Activated CD4-positive, alpha-beta T cell treated with anti-CD3 and anti-CD28 coated beads for 36 hours (primary cell): ENCODE results near the gene LSAMP. TPM values are rescaled to one million over a fixed set of nuclear protein-coding genes. Genes with fewer than 3 reads are reported as not detected.

Experiments used
- ATAC-seq: fragments of 200-7000 bp; cut with Tn5 transposase; one replicate; pipeline ENCODE4 v1.10.0; 2021; ENCODE audit warnings: mild to moderate bottlenecking, moderate library complexity
- CTCF ChIA-PET: fragments of 350-600 bp; sonication (Branson Sonifier 250); formaldehyde crosslinking; loops from one replicate; lab custom pipeline; 2021; ENCODE audit warnings: antibody characterized with exemption; lab: Charles Lee
- POLR2A ChIA-PET: fragments of 350-600 bp; sonication (Branson Sonifier 250); formaldehyde crosslinking; loops from one replicate; lab custom pipeline; 2021; ENCODE audit warnings: antibody characterized with exemption, inconsistent platforms; lab: Charles Lee
- DNase-seq: peaks from one replicate; pipeline ENCODE4 v3.0.0-alpha.2; 2020
- H3K27ac Mint-ChIP-seq: one replicate; pipeline ENCODE4 v1.8.0; 2021; ENCODE audit warnings: mixed read lengths
- H3K27me3 Mint-ChIP-seq: one replicate; pipeline ENCODE4 v1.8.0; 2021; ENCODE audit warnings: mixed read lengths
- H3K36me3 Mint-ChIP-seq: one replicate; pipeline ENCODE4 v1.8.0; 2021; ENCODE audit warnings: low read depth, mixed read lengths
- H3K4me1 Mint-ChIP-seq: one replicate; pipeline ENCODE4 v1.8.0; 2021; ENCODE audit warnings: mixed read lengths
- H3K4me3 Mint-ChIP-seq: one replicate; pipeline ENCODE4 v1.8.0; 2021; ENCODE audit warnings: mild to moderate bottlenecking, moderate library complexity, mixed read lengths
- H3K9me3 Mint-ChIP-seq: one replicate; pipeline ENCODE4 v1.8.0; 2021; ENCODE audit warnings: low read depth, mixed read lengths
- intact Hi-C, 2 experiments: fragments of 100-400 bp; cut with DNase I in 1 of 2; cut with micrococcal nuclease in 1 of 2; formaldehyde crosslinking; loops; one replicate each; pipeline versions ENCODE4 v1.14.2 to v1.15.1; 2022 to 2024; cut with DNase I, micrococcal nuclease
- total RNA-seq, 2 experiments: library from RNA; stranded (reverse); gene quantifications; one replicate each; pipeline ENCODE4 v1.2.3, GENCODE V29; 2021

The LSAMP gene
- total RNA-seq, 2 experiments from 2014 or later, result not detected

DNA sequence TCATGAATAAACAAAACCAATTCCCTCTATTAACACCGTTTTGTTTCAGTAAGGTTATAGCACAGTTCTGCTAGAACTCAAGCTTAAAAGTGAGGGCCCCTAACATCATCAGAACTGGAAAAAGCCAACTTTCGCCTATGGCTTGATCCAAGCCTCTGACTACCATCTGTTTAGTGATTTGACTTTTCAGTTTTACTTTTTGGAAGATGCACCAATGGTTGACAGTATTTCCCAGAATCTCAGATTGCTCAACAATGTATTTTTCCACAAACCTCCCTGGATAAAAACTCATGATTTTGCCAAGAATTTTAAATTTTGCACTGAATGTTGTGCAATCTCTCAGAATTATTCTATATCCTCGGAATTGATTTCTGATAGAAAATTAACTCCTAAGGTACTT lies 190.7 kb downstream of the LSAMP start:
- Mint-ChIP-seq H3K36me3 (no peaks in the 10 kb centered on the region), H3K9me3 (no peaks in the 10 kb centered on the region), H3K4me1 (no peaks in the 10 kb centered on the region), H3K4me3 (no peak overlapping the region), H3K27me3 (no peaks in the 10 kb centered on the region), H3K27ac (no peak overlapping the region)
- ChIA-PET POLR2A (no interaction called here), CTCF (no interaction called here)
- intact Hi-C loops, result no loop called here
- DNase-seq, result no peak
- no peak for ATAC-seq

DNA sequence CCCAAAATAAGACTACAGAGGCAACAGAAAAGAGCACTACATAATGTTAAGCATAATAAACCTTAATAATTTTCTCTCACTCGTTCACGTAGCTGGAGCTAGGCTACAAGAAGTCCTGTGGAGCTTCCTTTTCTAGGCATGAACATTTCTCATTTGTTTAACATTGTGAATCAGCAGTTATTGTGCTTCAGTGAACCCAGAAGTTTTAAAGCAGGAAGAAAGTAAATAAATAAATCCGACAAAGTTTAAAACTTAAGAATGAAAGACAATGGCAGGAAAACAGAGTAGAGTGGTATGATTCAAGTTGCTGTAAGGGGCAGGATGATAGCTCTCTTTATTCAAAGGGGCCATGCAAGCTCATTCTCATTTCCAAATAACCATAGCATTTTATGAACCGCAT lies 191.8 kb downstream of the LSAMP start:
- ATAC-seq, result no peak
- ChIA-PET POLR2A (no interaction called here), CTCF (no interaction called here)
- DNase-seq, result no peak
- Mint-ChIP-seq H3K27me3 (no peaks in the 10 kb centered on the region), H3K4me1 (no peaks in the 10 kb centered on the region), H3K36me3 (no peaks in the 10 kb centered on the region), H3K4me3 (no peak overlapping the region), H3K27ac (no peak overlapping the region), H3K9me3 (no peaks in the 10 kb centered on the region)
- intact Hi-C loops, result no loop called here

DNA sequence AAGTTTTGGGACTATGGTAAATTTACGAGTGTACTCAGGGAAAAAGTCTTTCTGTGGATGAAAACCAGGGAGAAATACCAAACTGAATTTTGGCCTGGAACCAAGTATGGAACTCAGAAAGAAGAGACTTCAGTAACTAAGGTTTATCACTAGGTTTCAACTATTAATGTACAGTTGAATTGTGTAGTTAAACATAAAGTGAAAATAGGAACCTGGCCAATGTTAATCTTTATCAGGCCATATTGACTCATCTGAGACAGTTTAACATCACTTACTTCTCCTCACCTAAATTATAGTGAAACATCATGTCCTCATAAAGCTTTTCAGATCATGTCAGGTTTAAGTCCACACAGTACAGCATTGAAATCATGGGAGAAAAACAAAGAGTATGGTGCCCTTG lies 197.7 kb downstream of the LSAMP start:
- no peaks in the 10 kb centered on the region for H3K4me1 Mint-ChIP-seq
- intact Hi-C loops, result no loop called here
- DNase-seq (no peak), ATAC-seq (no peak)
- ChIA-PET POLR2A (no interaction called here), CTCF (interaction anchor here (1.1 kb wide), 1 partner anchor 93 kb away, joined by 4 read pairs; no protein-coding TSS in a partner anchor)
- no peaks in the 10 kb centered on the region for H3K9me3 Mint-ChIP-seq
- no peaks in the 10 kb centered on the region for H3K36me3 Mint-ChIP-seq
- H3K4me3 Mint-ChIP-seq, result no peak overlapping the region
- no peaks in the 10 kb centered on the region for H3K27me3 Mint-ChIP-seq
- no peak overlapping the region for H3K27ac Mint-ChIP-seq

DNA sequence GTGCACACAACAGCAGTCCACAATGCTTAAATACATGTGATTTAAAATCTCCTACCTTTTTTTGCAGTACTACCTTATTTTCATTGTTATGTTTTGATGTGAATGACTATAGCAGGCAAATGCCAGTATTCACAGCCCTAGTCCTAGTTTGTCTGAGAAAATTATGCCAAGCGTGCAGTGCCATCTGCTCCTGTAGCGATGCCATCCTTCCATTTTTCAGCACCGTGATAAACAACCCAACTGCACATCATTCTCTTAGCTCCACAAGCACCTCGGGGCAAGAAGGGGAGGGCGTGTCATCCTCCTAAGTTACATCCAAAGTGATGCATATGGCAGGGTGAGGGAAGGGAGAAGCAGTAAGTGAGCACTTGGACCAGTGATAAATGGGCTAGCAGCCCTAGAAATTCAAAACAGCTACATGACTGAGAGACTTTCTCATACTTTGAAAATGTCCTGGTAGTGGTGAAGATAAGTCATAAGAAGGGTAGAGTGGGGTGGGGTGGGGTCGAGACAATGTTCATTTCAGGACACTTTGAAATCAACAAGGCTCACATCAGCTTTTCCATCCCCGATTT lies 198.8 kb downstream of the LSAMP start:
- CTCF ChIA-PET, result interaction anchor here (0.6 kb wide), 1 partner anchor 16 kb away, joined by 3 read pairs; no protein-coding TSS in a partner anchor
- H3K9me3 Mint-ChIP-seq, result peaks cover 1% of the 10 kb centered on the region
- no peaks in the 10 kb centered on the region for H3K4me1 Mint-ChIP-seq

DNA sequence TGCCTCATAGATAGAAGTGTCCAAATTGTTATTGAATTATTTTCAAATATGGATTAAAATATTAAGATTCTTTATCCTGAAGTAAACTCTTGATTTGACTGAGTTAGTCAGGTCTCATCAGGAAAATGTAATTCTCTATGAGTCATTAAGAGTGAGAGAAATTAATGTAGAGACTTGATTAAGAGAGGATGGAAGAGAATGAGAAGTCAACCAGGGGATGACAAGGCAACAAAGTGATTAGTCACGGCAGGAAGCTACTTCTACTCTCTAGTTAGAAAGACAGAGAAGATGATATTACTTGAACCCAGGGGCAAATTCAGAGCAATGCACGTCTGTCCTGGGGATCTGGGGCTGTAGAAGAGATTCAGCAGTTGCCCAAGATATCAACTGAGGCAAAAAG lies 202.5 kb downstream of the LSAMP start:
- H3K4me1 Mint-ChIP-seq, result no peaks in the 10 kb centered on the region
- DNase-seq (no peak), ATAC-seq (no peak)
- intact Hi-C loops, result no loop called here
- peaks cover 3% of the 10 kb centered on the region for H3K9me3 Mint-ChIP-seq
- H3K27ac Mint-ChIP-seq, result no peak overlapping the region
- no peak overlapping the region for H3K4me3 Mint-ChIP-seq
- no peaks in the 10 kb centered on the region for H3K27me3 Mint-ChIP-seq
- ChIA-PET POLR2A (no interaction called here), CTCF (no interaction called here)
- no peaks in the 10 kb centered on the region for H3K36me3 Mint-ChIP-seq

More for the DNA sequence above, 198.8 kb downstream of the LSAMP start:
- Mint-ChIP-seq H3K4me3 (no peak overlapping the region), H3K27ac (no peak overlapping the region), H3K27me3 (no peaks in the 10 kb centered on the region), H3K36me3 (no peaks in the 10 kb centered on the region)
- intact Hi-C loops, result no loop called here
- DNase-seq (no peak), ATAC-seq (no peak)
- POLR2A ChIA-PET, result no interaction called here

DNA sequence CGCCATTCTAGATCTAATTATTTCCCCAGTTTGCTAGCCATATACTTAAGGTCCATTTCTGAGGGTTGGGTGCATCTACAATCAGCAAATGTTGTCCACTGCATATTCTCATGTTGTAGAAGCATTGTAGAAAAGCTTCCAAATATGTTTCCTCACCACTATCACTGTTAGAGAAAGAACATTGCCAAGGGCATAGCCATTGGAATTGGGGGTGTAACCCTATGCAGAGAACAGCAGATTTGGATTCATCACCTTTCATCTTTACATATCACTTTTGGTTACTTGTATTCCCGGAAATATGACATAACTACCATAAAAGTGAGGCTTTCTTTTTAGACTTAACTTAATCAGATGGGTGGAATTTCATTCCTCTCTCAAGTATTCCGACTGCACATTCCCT lies 203.6 kb downstream of the LSAMP start:
- Mint-ChIP-seq H3K27me3 (no peaks in the 10 kb centered on the region), H3K27ac (no peak overlapping the region), H3K4me1 (no peaks in the 10 kb centered on the region), H3K9me3 (peaks cover 3% of the 10 kb centered on the region), H3K4me3 (no peak overlapping the region), H3K36me3 (no peaks in the 10 kb centered on the region)
- intact Hi-C loops, result no loop called here
- CTCF ChIA-PET, result no interaction called here
- ATAC-seq (no peak), DNase-seq (no peak)
- POLR2A ChIA-PET, result no interaction called here

DNA sequence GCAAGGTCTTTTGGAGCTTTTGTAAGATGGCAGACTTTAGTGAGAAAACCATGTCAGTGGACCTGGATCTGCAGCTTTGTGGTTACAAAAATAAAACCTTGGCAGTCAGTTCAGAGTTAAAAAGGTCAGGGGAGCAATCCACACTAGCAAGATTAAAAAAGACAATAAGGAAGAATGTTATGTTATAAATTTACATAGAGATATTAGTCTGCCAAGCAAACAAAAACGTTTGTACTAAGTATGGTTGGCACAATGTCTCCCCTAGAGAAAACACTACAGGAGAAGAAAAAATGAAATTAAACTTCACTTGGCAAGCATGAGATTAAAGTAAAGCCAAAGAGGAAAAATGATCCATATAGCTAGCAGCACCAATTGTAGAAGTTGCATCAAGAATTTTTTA lies 205.0 kb downstream of the LSAMP start:
- Mint-ChIP-seq H3K4me1 (no peaks in the 10 kb centered on the region), H3K9me3 (peaks cover 3% of the 10 kb centered on the region), H3K4me3 (no peak overlapping the region), H3K27ac (no peak overlapping the region), H3K36me3 (no peaks in the 10 kb centered on the region), H3K27me3 (no peaks in the 10 kb centered on the region)
- ChIA-PET CTCF (no interaction called here), POLR2A (no interaction called here)
- DNase-seq, result no peak
- ATAC-seq, result no peak
- intact Hi-C loops, result no loop called here

DNA sequence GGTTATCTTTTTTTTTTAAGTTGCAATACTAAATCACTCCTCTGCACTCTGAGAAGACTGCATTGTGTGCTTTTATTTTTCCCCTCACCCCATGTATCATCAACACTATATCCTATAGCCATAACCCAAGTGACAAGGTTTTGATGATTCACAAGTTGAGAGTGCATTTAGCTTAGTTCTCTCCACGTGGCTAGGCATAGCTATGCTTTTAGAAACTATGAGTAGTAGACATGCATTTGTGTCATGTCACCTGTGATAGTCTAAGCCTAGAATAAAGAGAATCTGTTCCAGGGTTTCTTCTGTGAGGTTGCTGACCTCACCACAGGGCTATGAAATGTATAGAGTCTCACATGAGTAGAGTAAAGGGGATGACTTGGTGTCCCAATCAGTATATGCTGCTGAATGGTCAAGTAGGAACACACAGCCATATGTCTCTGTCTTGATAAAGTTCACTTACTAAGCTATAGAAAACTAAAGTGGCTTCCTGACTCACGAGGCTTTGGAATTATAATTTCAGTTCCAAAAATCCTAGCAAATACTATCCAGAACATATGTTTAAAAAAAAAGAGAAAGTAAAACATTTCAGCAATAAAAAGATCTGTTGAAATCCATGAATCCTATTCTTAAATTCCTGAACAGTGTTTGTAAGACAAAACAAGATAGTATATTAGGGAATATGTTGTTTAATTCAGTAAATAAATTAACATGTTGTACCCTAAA lies 206.3 kb downstream of the LSAMP start:
- ATAC-seq (no peak), DNase-seq (no peak)
- ChIA-PET POLR2A (no interaction called here), CTCF (no interaction called here)
- Mint-ChIP-seq H3K9me3 (peaks cover 3% of the 10 kb centered on the region), H3K4me1 (no peaks in the 10 kb centered on the region), H3K4me3 (no peak overlapping the region), H3K36me3 (no peaks in the 10 kb centered on the region), H3K27me3 (no peaks in the 10 kb centered on the region), H3K27ac (no peak overlapping the region)
- intact Hi-C loops, result no loop called here

DNA sequence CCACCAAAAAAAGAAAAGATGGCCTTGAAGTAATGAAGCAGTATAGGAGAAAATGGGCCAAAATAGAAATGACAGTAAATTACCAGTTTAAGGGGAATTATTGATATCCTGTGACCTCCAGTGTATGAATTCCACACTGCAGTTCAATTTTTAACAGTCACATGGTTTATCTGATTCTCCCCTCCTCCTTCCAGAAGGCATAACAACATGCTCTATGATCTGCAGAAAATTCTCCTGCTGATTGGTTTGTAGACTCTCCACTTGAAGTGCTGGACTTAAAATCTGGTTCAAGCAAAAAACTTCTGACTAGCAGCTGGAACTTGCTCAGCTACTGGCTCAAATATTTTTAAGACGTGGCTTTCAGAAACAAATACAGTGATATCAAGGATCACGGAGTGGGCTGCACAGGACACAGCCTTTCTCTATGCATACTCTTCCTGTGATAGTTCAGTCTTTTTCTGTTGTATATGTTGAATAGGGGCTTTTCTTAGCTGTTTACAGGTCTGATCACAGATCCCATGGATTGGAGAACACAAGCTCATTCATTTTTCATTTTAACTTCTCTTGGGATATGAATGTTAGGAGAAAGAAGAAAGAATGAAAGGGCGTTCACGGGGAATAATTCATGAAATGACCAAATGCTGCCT lies 211.5 kb downstream of the LSAMP start:
- H3K4me3 Mint-ChIP-seq, result no peak overlapping the region
- ChIA-PET CTCF (interaction anchor here (0.6 kb wide), 1 partner anchor 53 kb away, joined by 3 read pairs; no protein-coding TSS in a partner anchor), POLR2A (interaction anchor here (0.7 kb wide), 1 partner anchor 1382 kb away, joined by 8 read pairs; no protein-coding TSS in a partner anchor)
- ATAC-seq (no peak), DNase-seq (no peak)
- H3K36me3 Mint-ChIP-seq, result no peaks in the 10 kb centered on the region
- no peaks in the 10 kb centered on the region for H3K9me3 Mint-ChIP-seq
- H3K4me1 Mint-ChIP-seq, result no peaks in the 10 kb centered on the region
- no peak overlapping the region for H3K27ac Mint-ChIP-seq
- intact Hi-C loops, result no loop called here
- no peaks in the 10 kb centered on the region for H3K27me3 Mint-ChIP-seq

DNA sequence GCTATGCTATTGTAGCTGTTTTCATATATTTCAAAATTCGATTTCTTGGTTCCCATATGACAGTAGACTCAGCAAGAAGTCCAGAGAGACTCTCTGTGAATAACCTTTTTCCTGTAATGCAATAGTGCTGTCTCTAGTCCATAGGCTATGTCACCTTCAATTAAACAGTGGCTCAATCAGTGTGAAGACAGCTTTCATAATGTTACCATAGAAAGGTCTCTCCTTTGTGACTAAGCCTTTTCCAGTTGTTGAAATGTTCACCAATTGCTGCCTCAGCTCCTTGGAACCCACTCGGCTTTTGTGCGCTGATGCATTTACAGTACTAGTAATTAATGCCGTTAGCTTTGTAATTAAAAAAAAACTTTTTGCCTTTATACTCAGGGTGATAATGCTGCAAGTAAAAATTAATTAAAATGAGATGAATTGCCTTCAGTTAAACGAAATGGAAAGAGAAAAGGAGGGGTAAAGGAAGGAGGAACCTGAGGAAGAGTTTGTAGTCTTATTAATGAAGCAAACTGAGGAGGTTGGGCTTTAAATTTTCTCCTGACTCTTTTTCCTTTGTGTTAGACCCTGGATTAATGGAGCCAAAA lies 214.8 kb downstream of the LSAMP start:
- Mint-ChIP-seq H3K36me3 (no peaks in the 10 kb centered on the region), H3K27ac (no peak overlapping the region), H3K9me3 (peaks cover 5% of the 10 kb centered on the region), H3K4me3 (no peak overlapping the region), H3K27me3 (no peaks in the 10 kb centered on the region), H3K4me1 (no peaks in the 10 kb centered on the region)
- DNase-seq (no peak), ATAC-seq (no peak)
- POLR2A ChIA-PET, result no interaction called here
- intact Hi-C loops, result no loop called here
- CTCF ChIA-PET, result interaction anchor here (0.7 kb wide), 1 partner anchor 16 kb away, joined by 3 read pairs; no protein-coding TSS in a partner anchor

DNA sequence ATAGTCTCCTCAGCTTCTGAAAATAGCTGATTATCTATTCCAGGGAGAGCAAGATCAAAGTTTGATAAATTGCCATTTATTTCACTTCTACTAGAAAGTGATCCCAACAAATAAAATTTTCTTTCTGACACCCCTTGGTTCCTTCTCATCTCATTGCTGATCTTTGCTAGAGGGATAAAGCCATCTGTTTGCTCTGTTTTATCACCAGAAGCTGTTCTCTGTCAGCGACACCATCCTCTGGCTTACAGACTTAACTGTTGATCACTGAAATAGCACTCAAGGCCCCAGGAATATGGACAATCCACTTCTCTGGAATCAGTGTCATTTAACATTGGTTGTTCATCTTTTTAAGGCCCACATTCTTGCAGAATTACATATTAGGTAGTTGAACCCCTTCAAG lies 219.0 kb downstream of the LSAMP start:
- no peak overlapping the region for H3K4me3 Mint-ChIP-seq
- CTCF ChIA-PET, result interaction anchor here (0.7 kb wide), 1 partner anchor 587 kb away, joined by 3 read pairs; no protein-coding TSS in a partner anchor
- POLR2A ChIA-PET, result no interaction called here

More for the DNA sequence above, 219.0 kb downstream of the LSAMP start:
- Mint-ChIP-seq H3K36me3 (no peaks in the 10 kb centered on the region), H3K27ac (no peak overlapping the region), H3K4me1 (no peaks in the 10 kb centered on the region), H3K9me3 (peaks cover 7% of the 10 kb centered on the region), H3K27me3 (no peaks in the 10 kb centered on the region)
- intact Hi-C loops, result no loop called here
- no peak for ATAC-seq
- DNase-seq, result no peak
